CD4-positive, alpha-beta T cell treated with Interleukin-17A for 4 hours (primary cell): ENCODE measurements around the gene PPP1R18.
"Not testable (repeated sequence)": the region's sequence is repeated elsewhere in the genome, so short reads cannot be mapped to it uniquely, and the experiment has no call there.

Experiments used
- DNase-seq: peaks from one replicate; pipeline ENCODE4 v3.0.0-alpha.2; 2020; ENCODE audit warnings: mixed read lengths

The PPP1R18 gene, protein sequence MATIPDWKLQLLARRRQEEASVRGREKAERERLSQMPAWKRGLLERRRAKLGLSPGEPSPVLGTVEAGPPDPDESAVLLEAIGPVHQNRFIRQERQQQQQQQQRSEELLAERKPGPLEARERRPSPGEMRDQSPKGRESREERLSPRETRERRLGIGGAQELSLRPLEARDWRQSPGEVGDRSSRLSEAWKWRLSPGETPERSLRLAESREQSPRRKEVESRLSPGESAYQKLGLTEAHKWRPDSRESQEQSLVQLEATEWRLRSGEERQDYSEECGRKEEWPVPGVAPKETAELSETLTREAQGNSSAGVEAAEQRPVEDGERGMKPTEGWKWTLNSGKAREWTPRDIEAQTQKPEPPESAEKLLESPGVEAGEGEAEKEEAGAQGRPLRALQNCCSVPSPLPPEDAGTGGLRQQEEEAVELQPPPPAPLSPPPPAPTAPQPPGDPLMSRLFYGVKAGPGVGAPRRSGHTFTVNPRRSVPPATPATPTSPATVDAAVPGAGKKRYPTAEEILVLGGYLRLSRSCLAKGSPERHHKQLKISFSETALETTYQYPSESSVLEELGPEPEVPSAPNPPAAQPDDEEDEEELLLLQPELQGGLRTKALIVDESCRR

DNA sequence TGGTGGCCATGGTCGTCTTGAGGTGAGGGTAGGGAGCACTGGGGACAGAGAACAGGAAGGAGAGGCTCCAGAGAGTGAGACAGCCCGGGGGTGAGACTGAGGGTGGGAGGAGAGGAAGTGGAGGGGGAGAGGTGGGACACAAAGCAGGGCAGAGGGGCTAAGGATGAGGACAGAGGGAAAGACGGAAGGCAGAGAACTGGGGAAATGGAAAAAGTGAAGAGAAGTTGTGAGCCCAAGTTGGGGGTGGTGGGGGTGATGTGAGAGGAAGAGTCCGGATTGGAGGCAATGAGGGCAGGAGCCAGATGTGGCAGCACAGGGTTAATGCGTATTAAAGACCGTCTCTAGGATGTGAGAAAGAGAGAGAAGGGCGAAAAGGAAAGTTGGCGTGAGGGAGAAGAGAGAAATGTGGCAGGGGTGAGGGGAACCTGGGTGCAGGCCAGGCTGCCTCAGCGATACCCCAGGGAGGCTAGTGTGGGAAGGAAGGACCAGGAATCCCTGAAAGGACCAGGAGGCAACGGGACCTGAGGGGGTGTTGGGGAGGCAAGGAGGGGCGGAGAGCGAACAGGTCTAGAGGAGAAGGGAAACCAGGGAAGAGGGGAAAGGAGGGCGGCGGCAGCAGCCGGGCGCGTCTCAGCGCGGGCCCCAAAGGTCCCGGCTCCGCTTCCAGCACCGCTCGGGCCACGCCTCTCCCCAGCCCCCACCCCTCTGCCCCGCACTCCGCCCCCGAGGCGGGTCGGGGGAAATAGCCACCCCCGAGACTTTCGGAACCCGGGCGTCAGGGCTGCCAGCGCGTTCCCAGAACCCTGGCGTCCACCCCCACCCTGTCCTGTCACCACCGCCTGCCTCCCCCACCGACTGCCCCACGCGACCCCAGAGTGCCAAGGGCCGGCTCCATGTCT, at the start of gene PPP1R18:
PPP1R18 (minus strand) TSS at position 637 of the 899 bp plus-strand sequence; CDS start at position 10, 627 bp downstream.
- peak; percentile 88 for DNase-seq

DNA sequence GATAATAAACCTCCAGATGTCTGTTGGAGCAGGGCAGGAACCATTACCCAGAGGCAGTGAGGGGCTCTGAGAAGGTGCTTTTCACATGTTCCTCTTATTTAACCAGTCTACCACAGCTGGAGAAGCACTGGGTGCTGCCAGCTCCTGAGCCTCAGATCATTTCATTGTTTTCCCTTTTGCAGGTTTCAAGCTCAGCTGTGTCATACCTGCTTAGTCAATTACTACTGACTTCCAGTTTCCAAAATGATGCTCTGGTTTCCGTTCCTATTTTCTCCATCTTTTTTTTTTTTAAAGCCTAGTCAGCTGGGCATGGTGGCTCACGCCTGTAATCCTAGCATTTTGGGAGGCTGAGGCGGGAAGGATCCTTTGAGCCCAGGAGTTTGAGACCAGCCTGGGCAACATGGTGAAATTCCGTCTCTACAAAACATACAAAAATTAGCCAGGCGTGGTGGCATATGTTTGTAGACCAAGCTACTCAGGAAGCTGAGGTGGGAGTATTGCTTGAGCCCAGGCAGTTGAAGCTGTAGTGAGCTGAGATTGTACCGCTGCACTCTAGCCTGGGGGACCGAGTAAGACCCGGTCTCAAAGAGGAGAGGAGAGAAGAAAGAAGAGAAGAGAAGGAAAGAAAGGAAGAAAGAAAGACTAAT, 49.3 kb upstream of the PPP1R18 start:
- no peak for DNase-seq

DNA sequence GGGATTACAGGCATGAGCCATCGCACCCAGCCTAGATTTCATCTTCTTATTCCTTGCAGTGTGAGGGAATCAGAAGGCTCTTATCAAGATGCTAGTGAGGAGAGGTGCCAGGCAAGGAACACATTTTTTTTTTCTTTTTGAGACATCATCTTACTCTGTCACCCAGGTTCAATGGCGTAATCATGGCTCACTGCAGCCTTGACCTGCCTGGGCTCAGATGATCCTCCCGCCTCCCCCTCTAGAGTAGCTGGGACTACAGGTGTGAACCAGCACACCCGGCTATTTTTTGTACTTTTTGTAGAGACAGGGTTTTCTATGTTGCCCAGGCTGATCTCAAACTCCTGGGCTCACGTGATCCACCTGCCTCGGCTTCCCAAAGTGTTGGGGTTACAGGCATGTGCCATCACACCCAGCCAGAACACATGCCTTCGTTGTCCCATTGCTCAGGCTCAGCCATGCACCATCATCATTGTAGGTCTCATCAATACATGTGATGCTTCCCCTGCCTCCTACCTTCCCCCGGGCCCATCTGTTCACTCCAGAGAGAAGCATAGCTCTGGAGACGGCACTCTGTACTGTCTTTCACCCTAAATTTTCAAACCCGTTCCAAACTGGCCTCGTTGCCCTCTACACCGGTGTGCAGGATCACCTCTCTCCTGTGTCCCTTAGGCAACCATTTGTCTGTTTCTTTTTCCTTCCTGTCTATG, 45.9 kb upstream of the PPP1R18 start:
- DNase-seq, result no peak

DNA sequence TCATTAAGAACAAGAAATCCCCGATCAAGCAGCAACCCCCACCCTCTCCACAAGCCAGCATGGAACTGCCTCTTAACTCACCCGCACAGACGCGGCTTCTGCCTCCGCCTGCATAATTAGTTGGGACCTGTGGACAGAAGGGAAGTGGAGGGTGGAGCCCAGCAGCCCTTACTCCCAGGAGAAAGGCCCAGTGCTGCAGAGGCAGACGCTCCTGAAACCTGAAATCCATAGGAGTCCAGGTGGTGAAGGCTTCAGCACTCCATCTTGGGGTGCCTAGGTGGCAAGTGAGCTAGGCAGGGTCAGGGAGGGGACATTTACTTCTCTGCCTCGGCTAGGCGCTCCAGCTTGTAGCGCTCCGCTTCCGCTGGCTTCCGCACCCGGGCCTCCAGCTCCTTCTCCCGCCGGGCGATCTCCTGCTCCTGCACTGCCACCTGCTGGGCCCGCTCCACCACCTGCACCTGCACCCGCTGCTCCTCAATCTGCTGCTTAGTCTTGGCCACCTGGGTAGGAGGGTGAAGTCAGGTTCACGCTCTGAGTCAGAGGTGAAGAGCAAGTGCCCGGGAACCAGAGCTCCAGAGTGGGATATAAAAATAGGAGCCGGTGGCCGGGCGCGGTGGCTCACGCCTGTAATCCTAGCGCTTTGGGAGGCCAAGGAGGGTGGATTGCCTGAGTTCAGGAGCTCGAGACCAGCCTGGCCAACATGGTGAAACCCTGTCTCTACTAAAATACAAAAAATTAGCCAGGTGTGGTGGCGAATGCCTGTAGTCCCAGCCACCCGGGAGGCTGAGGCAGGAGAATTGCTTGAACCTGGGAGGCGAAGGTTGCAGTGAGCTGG, 44.4 kb upstream of the PPP1R18 start:
- peak; percentile 93 for DNase-seq

DNA sequence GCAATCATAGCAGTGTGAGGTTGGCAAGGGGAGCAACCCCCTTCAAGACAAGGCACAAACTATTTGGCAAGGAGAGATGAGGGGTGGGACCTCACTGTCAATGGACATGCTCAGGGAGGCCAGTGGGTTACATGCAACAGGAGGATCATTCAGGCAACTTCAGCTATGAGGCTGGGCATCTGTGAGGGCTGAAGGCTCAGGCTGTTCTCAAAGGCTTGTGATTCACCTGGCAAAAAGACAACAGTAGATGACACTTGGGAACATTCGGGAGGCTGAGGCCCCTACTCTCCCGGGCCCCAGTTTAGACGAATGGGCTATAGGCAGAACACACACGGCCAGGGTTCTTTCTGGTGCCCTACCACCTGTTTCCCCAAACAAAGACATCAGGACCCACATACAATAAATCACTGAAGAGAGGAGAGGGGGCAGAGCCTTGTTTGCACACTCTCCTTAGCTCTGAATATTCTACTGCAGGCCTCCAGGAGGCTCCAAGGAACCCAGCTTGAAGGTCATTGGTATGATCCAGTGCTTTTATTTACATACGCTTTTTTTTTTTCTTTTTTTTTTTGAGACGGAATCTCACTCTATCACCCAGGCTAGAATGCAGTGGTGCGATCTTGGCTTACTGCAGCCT, 41.6 kb upstream of the PPP1R18 start:
- DNase-seq, result no peak

DNA sequence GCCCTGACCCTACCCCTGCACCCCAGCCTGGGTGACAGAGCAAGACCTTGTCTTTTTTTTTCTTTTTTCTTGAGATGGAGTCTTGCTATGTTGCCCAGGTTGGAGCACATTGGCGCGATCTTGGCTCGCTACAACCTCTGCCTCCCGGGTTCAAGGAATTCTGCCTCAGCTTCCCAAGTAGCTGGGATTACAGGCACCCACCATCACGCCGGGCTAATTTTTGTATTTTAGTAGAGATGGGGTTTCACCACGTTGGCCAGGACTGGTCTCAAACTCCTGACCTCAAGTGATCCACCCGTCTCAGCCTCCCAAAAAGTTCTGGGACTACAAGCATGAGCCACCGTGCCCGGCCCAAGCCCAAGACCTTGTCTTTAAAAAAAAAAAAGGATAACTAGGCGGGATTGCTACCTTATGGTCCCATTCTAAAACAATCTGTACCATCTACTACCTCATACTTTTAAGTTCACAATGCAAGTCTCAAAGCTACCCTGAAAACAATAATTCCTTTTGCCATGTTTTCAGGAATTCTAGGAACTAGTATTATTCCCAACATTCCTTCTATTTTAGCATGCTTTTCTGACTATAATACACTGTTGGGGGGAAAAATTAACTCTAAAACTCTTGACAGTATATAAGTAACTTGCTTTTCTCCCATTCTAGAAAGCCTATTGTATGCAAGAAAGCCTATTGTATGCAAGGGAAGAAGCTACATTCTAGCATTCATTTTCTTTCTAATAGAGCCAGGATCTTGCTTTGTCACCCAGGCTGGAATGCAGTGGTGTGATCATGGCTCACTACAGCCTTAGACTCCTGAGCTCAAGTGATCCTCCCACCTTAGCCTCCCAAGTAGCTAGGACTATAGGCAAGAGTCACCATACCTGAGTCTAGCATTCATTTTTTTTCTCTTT, 40.3 kb upstream of the PPP1R18 start:
- DNase-seq, result no peak

DNA sequence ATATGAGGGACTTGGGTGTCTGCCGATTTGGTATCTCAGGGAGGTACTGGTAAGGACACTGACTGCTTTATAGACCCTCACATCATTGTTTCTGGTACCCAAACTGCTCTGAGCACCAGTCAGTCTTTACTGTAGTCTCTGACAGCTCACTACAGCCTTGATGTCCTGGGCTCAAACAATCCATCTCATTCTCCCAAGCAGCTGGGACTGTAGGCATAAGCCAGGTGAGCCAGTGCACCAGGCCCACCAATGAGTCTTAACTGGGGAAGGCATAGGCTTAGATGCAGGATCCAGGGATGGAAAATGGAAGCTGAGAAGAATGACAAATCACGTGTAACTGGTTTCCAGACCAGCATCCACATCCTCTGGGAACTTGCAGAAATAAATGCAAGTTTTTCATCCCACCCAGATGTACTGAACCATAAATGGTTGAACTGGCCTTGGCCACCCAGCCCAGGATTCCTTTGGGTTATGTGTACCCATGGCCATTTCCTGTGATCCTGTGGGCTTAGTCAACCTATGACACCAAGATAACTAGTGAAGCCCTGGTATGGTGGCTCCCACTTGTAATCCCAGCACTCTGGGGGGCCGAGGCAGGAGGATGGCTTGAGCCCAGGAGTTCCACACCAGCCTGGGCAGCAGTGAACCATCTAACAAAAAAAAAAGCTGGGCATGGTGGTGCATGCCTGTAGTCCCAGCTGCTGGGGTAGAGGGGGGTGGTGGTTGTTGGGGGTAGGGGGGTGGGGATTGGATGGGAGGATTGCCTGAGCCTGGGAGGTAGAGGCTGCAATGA, 39.5 kb upstream of the PPP1R18 start:
- DNase-seq, result no peak

DNA sequence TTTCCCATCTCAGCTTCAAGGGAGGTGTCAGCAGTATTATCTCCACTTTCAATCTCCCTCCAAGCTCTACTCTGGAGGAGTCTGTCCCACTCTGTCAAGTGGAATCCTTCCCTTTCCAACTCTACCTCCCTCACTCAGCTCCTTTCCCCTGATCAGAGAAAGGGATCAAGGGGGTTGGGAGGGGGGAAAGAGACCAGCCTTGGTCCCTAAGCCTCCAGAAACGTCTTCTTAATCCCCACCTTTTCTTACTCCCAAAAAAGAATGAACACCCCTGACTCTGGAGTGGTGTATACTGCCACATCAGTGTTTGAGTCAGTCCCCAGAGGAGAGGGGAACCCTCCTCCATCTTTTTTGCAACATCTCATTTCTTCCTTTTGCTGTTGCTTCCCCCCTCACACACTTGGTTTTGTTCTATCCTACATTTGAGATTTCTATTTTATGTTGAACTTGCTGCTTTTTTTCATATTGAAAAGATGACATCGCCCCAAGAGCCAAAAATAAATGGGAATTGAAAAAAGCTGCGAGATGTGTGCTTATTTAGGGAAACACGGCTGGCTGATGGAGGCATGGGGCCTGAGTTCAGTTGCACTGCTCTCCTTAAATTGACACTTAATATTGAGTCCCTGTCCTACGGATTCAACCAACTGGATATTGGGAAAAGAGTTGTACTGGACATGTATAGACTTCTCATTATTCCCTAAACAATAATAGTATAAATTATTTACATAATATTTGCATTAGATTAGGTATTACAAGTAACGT, 38.6 kb upstream of the PPP1R18 start:
- DNase-seq, result no peak

DNA sequence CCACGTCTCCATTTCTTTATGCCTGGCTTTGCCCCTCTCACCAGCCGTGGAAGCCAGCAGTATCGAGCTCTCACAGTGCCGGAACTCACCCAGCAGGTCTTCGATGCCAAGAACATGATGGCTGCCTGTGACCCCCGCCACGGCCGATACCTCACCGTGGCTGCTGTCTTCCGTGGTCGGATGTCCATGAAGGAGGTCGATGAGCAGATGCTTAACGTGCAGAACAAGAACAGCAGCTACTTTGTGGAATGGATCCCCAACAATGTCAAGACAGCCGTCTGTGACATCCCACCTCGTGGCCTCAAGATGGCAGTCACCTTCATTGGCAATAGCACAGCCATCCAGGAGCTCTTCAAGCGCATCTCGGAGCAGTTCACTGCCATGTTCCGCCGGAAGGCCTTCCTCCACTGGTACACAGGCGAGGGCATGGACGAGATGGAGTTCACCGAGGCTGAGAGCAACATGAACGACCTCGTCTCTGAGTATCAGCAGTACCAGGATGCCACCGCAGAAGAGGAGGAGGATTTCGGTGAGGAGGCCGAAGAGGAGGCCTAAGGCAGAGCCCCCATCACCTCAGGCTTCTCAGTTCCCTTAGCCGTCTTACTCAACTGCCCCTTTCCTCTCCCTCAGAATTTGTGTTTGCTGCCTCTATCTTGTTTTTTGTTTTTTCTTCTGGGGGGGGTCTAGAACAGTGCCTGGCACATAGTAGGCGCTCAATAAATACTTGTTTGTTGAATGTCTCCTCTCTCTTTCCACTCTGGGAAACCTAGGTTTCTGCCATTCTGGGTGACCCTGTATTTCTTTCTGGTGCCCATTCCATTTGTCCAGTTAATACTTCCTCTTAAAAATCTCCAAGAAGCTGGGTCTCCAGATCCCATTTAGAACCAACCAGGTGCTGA, 37.6 kb upstream of the PPP1R18 start:
- not testable (repeated sequence) for DNase-seq

DNA sequence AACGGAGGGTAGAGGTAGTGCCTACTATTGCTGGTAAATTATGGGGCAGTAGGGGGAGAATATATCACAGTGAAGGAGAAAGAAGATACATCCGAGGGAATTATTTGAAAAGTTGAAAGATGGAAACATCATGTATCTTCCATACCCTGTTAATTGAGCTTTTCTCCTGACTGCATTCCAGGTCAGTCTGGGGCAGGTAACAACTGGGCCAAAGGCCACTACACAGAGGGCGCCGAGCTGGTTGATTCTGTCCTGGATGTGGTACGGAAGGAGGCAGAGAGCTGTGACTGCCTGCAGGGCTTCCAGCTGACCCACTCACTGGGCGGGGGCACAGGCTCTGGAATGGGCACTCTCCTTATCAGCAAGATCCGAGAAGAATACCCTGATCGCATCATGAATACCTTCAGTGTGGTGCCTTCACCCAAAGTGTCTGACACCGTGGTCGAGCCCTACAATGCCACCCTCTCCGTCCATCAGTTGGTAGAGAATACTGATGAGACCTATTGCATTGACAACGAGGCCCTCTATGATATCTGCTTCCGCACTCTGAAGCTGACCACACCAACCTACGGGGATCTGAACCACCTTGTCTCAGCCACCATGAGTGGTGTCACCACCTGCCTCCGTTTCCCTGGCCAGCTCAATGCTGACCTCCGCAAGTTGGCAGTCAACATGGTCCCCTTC, 36.9 kb upstream of the PPP1R18 start:
- DNase-seq, result not testable (repeated sequence)

DNA sequence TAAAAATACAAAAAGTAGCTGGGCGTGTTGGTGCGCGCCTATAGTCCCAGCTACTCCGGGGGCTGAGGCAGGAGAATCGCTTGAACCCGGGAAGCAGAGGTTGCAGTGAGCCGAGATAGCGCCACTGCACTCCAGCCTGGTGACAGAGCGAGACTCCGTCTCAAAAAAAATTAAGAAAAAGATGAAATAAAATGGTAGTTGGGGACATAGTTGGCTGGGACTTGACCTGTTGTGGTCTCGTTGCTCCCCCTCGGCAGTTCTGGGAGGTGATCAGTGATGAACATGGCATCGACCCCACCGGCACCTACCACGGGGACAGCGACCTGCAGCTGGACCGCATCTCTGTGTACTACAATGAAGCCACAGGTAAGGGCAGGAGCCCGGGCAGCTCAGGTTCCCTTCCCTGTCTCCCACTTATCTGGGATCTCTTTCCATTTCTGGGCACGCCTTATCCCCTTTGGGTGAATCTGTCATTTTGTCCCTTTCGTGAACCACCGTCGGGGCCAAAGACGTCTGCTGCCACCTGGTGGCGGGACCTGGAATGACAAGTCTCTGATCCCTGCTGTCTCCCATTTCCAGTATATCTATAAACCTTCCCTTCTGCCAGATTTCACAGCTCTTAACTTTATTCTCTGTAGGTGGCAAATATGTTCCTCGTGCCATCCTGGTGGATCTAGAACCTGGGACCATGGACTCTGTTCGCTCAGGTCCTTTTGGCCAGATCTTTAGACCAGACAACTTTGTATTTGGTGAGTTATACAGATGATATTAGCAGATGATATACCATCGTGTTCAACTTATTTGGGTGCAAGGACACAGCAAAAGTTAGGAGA, 36.1 kb upstream of the PPP1R18 start:
- peak; percentile 88 for DNase-seq

DNA sequence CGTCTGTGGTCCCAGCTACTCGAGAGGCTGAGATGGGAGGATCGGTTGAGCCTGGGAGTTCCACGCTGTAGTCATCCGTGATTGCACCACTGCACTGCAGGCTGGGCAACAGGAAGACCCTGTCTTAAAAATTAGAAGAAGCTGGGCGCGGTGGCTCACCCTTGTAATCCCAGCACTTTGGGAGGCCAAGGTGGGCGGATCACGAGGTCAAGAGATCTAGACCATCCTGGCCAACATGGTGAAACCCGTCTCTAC, 35.5 kb upstream of the PPP1R18 start:
- not testable (repeated sequence) for DNase-seq

DNA sequence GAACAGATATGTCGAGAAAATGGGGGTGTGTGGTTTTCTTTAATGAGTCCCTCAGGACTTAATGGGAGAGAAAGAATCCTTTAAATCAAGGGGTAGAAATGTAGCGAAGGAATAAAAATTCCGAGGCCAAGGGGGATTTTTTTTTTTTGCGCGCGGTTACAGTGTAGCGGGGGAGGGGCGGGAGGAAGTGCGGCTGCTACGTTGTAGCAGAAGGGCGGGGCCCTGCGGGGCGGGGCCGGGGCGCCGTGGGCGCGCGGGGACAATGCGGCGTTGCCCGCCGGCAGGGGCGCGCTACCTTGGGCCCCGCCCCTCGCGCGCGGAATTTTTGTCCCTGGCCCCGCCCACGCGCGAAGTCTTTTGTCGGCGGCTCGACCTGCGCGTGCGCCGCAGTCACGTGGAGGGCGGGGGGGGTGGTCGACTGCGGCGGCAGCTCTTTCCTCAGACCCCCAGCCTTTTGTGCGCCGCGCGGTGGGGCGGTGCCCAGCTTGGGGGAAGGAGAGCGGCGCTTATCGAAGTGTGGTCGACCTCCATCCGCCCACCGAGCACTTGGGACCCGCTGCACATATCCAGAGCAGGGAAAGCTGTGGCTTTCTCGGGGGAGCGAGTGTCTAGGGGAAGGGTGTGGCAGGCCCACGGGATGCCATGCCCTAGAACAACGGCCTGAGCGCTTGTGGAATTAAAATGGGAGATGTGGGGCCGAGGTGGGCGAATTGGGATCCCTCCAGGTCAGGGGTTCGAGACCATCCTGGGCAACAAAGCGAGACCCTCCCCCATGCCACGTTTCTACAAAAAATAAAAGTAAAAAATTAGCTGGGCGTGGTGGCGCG, 35.0 kb upstream of the PPP1R18 start:
- peak; percentile 98 for DNase-seq

DNA sequence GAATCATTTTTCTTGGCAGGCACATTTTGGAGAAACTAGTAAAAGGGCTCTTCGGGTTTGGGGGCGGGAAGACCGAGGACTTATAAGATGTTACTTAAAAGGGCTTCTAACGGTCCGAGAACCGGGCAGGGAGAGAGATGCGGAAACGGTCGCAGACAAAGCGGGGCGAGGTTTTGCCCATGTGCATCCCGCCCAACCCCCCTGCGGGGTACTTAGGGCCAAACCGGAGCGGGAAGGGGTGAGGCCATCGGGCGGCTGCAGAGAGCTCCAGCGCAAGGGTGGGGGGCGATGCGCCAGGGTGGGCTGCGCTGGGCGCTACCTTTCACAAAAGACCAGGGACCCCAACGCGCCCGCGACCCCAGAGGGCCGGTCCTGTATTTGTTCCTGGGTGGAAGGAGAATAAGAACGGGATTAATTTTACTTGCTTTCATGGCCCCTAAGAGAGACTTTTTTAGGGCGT, 34.3 kb upstream of the PPP1R18 start:
- peak; percentile 67 for DNase-seq
